ENCODE results near the gene ARHGAP15.

GRCh38 chr2:143802242-143802641, 673.0 kb downstream of the ARHGAP15 start:
- TF ChIP-seq POLR2A (IDR thresholded peaks at IDR 0.05) (no peak), POLR2AphosphoS5 (IDR thresholded peaks at IDR 0.05) (no peak), EP300 (IDR thresholded peaks at IDR 0.05) (no peak)
- TF ChIP-seq, protein P1, sequence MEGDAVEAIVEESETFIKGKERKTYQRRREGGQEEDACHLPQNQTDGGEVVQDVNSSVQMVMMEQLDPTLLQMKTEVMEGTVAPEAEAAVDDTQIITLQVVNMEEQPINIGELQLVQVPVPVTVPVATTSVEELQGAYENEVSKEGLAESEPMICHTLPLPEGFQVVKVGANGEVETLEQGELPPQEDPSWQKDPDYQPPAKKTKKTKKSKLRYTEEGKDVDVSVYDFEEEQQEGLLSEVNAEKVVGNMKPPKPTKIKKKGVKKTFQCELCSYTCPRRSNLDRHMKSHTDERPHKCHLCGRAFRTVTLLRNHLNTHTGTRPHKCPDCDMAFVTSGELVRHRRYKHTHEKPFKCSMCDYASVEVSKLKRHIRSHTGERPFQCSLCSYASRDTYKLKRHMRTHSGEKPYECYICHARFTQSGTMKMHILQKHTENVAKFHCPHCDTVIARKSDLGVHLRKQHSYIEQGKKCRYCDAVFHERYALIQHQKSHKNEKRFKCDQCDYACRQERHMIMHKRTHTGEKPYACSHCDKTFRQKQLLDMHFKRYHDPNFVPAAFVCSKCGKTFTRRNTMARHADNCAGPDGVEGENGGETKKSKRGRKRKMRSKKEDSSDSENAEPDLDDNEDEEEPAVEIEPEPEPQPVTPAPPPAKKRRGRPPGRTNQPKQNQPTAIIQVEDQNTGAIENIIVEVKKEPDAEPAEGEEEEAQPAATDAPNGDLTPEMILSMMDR (IDR thresholded peaks at IDR 0.05) = no peak

Data from suprapubic skin (tissue), 4 donors.